OCI-LY7 (cell line): ENCODE measurements around the gene MYO1B. TPM values are rescaled to one million over a fixed set of nuclear protein-coding genes. Genes with fewer than 3 reads are reported as not detected.

Experiments used
- BruUV-seq: library from RNA; stranded (reverse); fragments of 400-500 nt; replicated peaks from 2 replicates; lab custom pipeline; 2021; lab: Mats Ljungman, UMichigan
- CTCF ChIA-PET: fragments of 300-600 bp; sonication (Branson Sonifier 250); formaldehyde crosslinking; loops from one replicate; lab custom pipeline; 2022; ENCODE audit warnings: antibody characterized with exemption; ENCODE audit not compliant: unreplicated experiment; lab: Charles Lee
- POLR2A ChIA-PET: fragments of 300-600 bp; sonication (Branson Sonifier 250); formaldehyde crosslinking; loops from one replicate; lab custom pipeline; 2022; ENCODE audit warnings: antibody characterized with exemption; lab: Charles Lee
- DNase-seq: peaks from one replicate; pipeline ENCODE4 v3.0.0-alpha.2; 2015; ENCODE audit warnings: low spot score
- H2AFZ ChIP-seq: fragments of 200-600 bp; sonication (generic), shearing (Covaris generic); 2 replicates; pipeline ENCODE4 v1.6.1; 2014; ENCODE audit warnings: mild to moderate bottlenecking, antibody characterized with exemption, low read length, moderate library complexity
- H3K27ac ChIP-seq: fragments of 200-600 bp; sonication (generic); 2 replicates; pipeline ENCODE4 v1.5.1; 2014; ENCODE audit warnings: mixed run types, low read depth, mild to moderate bottlenecking, moderate library complexity, low read length, inconsistent platforms; ENCODE audit not compliant: poor library complexity, severe bottlenecking
- H3K36me3 ChIP-seq: fragments of 200-600 bp; sonication (generic); 2 replicates; pipeline ENCODE4 v1.6.1; 2014; ENCODE audit warnings: mild to moderate bottlenecking, antibody characterized with exemption, low read length, moderate library complexity, mixed read lengths; ENCODE audit not compliant: insufficient read depth
- H3K4me1 ChIP-seq: fragments of 200-600 bp; sonication (generic); 2 replicates; pipeline ENCODE4 v1.5.1; 2014; ENCODE audit warnings: mild to moderate bottlenecking, low read length; ENCODE audit not compliant: insufficient read depth, poor library complexity, severe bottlenecking
- H3K4me2 ChIP-seq: fragments of 200-600 bp; sonication (generic); 2 replicates; pipeline ENCODE4 v1.6.1; 2014; ENCODE audit warnings: mild to moderate bottlenecking, low read length
- H3K4me3 ChIP-seq: fragments of 200-600 bp; sonication (generic); 2 replicates; pipeline ENCODE4 v1.5.1; 2014; ENCODE audit warnings: mild to moderate bottlenecking, low read depth, low read length; ENCODE audit not compliant: poor library complexity, severe bottlenecking
- H3K79me2 ChIP-seq: fragments of 200-600 bp; sonication (generic); 2 replicates; pipeline ENCODE4 v1.6.1; 2016; ENCODE audit warnings: low read depth, mild to moderate bottlenecking, low read length, moderate library complexity, mixed read lengths; ENCODE audit not compliant: insufficient read depth
- H3K9me2 ChIP-seq: fragments of 200-600 bp; sonication (generic); 2 replicates; pipeline ENCODE4 v1.6.1; 2016; ENCODE audit warnings: mild to moderate bottlenecking, low read length, mixed read lengths; ENCODE audit not compliant: insufficient read depth
- H3K9me3 ChIP-seq: fragments of 200-600 bp; sonication (generic); 2 replicates; pipeline ENCODE4 v1.6.1; 2014; ENCODE audit warnings: mild to moderate bottlenecking, mixed run types, low read length, mixed read lengths
- H4K20me1 ChIP-seq: fragments of 200-600 bp; sonication (generic); 2 replicates; pipeline ENCODE4 v1.6.1; 2014; ENCODE audit warnings: mild to moderate bottlenecking, antibody characterized with exemption, low read length, moderate library complexity, mixed read lengths; ENCODE audit not compliant: insufficient read depth
- CTCF ChIP-seq: fragments of 200-600 bp; sonication (generic); conservative IDR thresholded peaks from 2 replicates; pipeline ENCODE4 v1.5.1; 2014; ENCODE audit warnings: mild to moderate bottlenecking, antibody characterized with exemption, low read length, moderate library complexity, mixed read lengths
- EZH2phosphoT487 ChIP-seq: fragments of 200-600 bp; sonication (generic); IDR thresholded peaks from 2 replicates; pipeline ENCODE4 v1.6.1; 2018; ENCODE audit warnings: low read depth, borderline replicate concordance, mild to moderate bottlenecking, mixed run types, antibody characterized with exemption, low read length, moderate library complexity, mixed read lengths
- intact Hi-C: fragments of 100-400 bp; cut with micrococcal nuclease; formaldehyde crosslinking; loops from one replicate; pipeline ENCODE4 v1.10.0; 2022; ENCODE audit not compliant: unreplicated experiment
- total RNA-seq, 2 experiments: library from RNA; depleted of rRNA in 1 of 2; stranded (reverse); fragments of >200 nt in 1 of 2; shearing (Covaris generic) in 1 of 2; gene quantifications; 2 replicates each; pipeline ENCODE4 v1.2.3, GENCODE V29; 2014 to 2022

The MYO1B gene
- total RNA-seq, 2 experiments from 2014 or later: not detected

GRCh38 chr2:191247381-191248057, 2.3 kb downstream of the MYO1B start:
- H3K4me1 ChIP-seq: no peaks in the 10 kb centered on the region
- H3K27ac ChIP-seq: no peak overlapping the region
- no peaks in the 10 kb centered on the region for H3K9me2 ChIP-seq
- no peaks in the 10 kb centered on the region for H3K9me3 ChIP-seq
- H3K79me2 ChIP-seq: no peaks in the 10 kb centered on the region
- H3K4me3 ChIP-seq: no peak overlapping the region
- no peak overlapping the region for H2AFZ ChIP-seq
- H3K4me2 ChIP-seq: no peak overlapping the region
- no TSS peak for BruUV-seq
- intact Hi-C loops: no loop called here
- ChIA-PET CTCF (no interaction called here), POLR2A (interaction anchor here (0.5 kb wide), 1 partner anchor 808 kb away, joined by 7 read pairs; no protein-coding TSS in a partner anchor)
- no peaks in the 10 kb centered on the region for H3K36me3 ChIP-seq
- no peaks in the 10 kb centered on the region for H4K20me1 ChIP-seq
- TF ChIP-seq EZH2phosphoT487 (no peak), CTCF (no peak)
- no peak for DNase-seq

GRCh38 chr2:191249156-191249813, 4.1 kb downstream of the MYO1B start:
- CTCF ChIA-PET: no interaction called here
- Histone ChIP-seq H3K9me3 (no peaks in the 10 kb centered on the region), H3K27ac (no peak overlapping the region), H3K9me2 (no peaks in the 10 kb centered on the region), H3K36me3 (no peaks in the 10 kb centered on the region), H3K79me2 (no peaks in the 10 kb centered on the region), H2AFZ (no peak overlapping the region), H3K4me2 (no peak overlapping the region), H4K20me1 (no peaks in the 10 kb centered on the region), H3K4me3 (no peak overlapping the region), H3K4me1 (no peaks in the 10 kb centered on the region)
- POLR2A ChIA-PET: no interaction called here
- intact Hi-C loops: no loop called here
- no peak for TF ChIP-seq CTCF
- TF ChIP-seq EZH2phosphoT487: no peak
- BruUV-seq: no TSS peak
- no peak for DNase-seq

- no peaks in the 10 kb centered on the region for H3K9me3 ChIP-seq
- no peak overlapping the region for H2AFZ ChIP-seq
- H3K4me1 ChIP-seq: no peaks in the 10 kb centered on the region
- TF ChIP-seq EZH2phosphoT487 (no peak), CTCF (no peak)
- H3K9me2 ChIP-seq: no peaks in the 10 kb centered on the region
- POLR2A ChIA-PET: no interaction called here
- no peak for DNase-seq
- H3K4me2 ChIP-seq: no peak overlapping the region
- H3K27ac ChIP-seq: no peak overlapping the region
- CTCF ChIA-PET: no interaction called here
- intact Hi-C loops: no loop called here
- no peak overlapping the region for H3K4me3 ChIP-seq
- no peaks in the 10 kb centered on the region for H3K36me3 ChIP-seq
- H4K20me1 ChIP-seq: no peaks in the 10 kb centered on the region
- no TSS peak for BruUV-seq
- no peaks in the 10 kb centered on the region for H3K79me2 ChIP-seq
Observed at GRCh38 chr2:191250400-191250799, 5.2 kb downstream of the MYO1B start.
